NCI-H226 (cell line): ENCODE results near the gene PLCG1.
A peak's percentile ranks its signal among the peaks of the same experiment; 100 is the strongest.

ENCODE experiments used
- DNase-seq: peaks from one replicate; pipeline ENCODE4 v3.0.0-alpha.2; 2015

The PLCG1 gene

DNA sequence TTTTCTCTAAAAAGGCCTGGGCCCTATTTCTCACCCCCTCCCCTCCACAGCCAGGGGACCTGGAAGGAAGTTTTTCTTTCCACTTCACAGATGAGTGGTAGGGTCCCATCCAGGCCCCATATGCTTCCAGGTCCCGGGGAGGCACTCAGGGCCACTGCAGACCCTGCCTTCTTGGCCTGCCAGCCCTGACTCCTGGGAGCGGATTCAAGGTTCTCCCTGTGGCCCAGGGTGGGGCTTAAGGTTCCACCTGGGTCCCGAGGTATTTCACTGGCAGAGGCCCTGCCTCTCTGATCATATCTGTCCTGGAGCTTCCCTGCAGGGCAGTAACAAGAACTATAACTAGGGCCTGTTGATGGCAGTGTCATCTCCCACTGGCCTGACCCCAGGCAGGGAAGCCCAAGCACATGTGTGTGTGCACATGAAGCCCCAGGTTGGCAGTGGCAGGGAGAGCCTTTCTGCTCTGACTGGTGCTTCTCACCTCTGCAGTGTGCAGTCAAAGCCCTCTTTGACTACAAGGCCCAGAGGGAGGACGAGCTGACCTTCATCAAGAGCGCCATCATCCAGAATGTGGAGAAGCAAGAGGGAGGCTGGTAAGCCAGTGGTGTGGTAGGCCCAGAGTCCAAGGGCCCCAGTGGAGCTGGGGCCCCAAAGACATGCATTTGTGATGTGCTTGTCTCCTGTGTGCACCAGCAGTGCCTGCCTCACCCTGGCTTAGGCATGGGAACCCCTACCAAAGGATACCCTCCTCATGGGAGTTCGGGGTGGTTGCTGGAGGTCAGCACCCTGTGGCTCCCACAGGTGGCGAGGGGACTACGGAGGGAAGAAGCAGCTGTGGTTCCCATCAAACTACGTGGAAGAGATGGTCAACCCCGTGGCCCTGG is 31.2 kb downstream of the PLCG1 start:
- no peak for DNase-seq

DNA sequence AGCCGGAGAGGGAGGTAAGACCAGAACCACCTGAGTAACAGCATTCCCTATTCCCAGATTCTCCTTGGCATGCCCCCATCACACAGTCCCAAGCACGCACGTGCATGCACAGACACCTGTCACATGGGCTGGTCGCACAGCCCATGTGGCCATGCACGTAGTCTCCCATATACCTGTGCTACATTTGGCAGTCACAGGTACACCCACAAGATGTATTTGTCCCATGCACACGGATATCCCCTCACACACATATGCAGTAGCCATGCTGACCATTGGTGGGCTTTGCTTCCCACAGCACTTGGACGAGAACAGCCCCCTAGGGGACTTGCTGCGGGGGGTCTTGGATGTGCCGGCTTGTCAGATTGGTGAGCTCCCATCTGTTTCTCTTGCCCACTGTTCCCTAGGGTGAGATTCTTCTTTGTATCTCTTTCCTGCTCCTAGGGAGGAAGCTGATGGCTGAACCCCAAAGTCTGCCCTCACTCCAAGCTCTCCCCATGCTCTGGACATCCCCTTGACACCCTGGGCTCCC is 31.9 kb downstream of the PLCG1 start:
- DNase-seq: no peak

DNA sequence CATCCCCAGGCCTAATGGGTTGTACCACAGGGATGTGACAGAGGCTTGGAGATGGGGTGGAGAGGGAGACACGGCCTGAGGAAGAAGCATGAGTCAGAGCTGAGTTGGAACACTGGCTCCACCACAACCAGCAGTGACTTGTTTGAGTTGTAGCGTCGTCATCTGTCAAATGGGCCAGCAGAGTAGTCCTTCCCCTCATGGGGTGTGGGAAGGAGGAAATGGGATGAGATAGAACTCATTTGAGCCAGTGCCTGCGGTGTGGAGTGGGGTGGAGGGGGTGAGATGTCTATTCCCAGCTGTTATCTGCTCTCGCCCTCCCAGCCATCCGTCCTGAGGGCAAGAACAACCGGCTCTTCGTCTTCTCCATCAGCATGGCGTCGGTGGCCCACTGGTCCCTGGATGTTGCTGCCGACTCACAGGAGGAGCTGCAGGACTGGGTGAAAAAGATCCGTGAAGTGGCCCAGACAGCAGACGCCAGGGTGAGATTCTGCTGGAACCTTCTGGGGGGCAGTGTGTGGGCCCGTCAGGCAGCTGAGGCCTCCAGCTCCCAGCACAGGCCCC is 32.5 kb downstream of the PLCG1 start:
- no peak for DNase-seq

DNA sequence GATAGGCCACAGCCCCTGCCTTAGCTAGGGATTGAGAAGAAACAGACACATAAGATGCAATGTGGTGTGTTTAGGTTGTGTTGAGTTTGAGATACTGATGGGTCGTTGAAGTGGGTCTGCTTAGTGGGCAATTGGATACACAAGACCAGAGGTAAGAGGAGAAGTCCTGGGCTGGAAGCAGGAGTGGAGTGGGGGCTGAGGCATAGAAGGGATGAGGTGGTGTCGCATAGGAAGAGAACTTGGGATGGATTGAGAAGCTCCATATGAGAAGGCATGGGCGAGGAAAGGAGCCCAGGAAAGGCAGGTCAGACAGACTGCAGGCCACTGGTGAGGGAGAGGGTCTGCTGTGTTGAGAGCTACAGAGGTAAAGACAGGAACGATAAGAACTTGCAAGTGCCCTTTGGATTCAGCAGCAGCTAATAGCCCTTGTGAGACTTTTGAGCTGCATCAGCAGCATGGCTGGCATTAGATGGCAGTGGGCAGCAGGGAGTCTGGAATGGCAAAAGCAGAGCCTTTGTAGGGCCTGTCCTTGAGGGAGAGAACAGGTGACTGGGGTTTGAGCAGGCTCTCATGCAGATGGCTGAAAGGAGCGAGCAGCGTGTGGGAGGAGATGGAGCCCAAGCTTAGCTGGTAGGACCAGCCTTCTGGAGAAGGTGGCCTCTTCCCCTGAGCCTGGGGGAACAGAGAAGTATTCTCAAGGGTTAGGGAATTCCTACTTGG is 33.2 kb downstream of the PLCG1 start:
- no peak for DNase-seq

DNA sequence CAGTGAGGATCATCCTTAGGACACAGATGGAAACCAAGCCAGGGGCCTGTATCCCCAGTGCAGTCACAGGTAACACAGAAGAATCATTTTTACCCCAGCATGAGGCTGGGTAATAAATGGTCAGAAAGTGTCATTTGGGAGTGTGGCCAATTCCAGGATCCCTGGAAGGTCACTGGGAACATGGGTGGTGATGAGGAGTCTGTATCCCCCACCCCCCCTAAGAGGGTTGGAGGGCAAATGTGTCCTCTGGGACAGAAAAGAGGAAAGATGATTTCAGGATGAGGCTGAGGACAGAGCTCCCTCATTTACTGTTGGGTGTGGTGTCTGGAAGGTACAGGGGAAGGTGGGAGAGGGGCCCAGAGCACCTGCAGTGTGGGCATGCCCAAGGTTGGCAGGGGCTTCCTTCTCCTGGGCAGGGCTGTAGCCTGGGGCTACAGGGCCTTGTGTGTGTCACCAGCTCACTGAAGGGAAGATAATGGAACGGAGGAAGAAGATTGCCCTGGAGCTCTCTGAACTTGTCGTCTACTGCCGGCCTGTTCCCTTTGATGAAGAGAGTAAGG is 34.5 kb downstream of the PLCG1 start:
- no peak for DNase-seq

DNA sequence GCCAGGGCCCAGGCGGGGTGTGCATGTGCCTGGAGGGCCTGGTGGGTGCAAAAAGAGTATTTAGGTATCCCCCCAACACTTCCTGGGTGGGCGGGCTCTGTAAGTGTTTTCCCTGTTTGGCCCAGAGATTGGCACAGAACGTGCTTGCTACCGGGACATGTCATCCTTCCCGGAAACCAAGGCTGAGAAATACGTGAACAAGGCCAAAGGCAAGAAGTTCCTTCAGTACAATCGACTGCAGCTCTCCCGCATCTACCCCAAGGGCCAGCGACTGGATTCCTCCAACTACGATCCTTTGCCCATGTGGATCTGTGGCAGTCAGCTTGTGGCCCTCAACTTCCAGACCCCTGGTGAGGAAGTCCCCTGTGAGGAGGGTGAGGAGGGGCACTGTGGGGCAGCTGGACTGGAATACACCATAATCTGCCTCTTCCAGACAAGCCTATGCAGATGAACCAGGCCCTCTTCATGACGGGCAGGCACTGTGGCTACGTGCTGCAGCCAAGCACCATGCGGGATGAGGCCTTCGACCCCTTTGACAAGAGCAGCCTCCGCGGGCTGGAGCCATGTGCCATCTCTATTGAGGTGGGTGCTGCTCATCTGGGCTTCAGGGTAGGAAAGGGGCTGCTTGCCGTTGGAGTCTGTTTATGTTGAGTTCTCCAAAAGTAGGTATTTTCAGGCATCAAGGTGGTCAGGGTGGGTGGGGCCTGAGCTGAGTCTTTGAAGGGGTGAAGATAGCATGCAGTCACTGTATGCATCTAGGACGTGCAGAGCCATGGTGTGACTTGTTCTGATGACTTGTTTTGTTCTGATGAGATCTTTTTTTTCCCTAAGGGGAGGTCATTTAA is 35.2 kb downstream of the PLCG1 start:
- DNase-seq: no peak

DNA sequence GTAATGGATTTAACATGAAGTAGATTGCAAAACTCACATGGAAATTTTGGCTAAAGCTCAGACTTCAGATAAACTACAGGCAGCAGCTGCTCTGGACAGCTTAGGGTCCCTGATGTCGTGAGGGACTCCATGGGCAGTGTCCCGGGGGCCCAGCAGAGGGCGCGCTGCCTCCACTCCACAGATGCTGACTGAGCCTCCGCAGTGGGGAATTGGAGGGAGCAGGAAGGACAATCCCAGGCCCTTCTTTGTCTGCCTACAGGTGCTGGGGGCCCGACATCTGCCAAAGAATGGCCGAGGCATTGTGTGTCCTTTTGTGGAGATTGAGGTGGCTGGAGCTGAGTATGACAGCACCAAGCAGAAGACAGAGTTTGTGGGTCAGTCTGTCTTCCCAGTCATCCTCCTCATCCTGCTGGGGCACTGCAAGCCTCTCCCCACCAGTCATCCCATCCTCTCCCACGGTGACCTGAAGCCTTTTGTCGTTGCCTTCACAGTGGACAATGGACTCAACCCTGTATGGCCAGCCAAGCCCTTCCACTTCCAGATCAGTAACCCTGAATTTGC is 35.9 kb downstream of the PLCG1 start:
- DNase-seq: peak; percentile 18

DNA sequence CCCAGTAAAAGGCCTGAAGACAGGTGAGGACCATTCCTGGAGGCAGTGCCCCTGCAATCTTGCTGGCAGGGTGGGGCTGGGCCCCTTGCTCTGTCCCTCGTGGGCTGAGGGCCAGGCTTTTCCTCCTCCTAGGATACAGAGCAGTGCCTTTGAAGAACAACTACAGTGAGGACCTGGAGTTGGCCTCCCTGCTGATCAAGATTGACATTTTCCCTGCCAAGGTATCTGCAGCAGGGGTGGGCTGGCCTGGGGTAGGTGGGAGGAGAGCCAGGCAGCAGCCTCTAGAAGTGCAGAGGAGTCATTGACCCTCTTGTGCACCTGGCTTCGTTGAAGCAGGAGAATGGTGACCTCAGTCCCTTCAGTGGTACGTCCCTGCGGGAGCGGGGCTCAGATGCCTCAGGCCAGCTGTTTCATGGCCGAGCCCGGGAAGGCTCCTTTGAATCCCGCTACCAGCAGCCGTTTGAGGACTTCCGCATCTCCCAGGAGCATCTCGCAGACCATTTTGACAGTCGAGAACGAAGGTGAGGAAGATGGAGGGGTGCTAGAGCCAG is 36.5 kb downstream of the PLCG1 start:
- DNase-seq: no peak

DNA sequence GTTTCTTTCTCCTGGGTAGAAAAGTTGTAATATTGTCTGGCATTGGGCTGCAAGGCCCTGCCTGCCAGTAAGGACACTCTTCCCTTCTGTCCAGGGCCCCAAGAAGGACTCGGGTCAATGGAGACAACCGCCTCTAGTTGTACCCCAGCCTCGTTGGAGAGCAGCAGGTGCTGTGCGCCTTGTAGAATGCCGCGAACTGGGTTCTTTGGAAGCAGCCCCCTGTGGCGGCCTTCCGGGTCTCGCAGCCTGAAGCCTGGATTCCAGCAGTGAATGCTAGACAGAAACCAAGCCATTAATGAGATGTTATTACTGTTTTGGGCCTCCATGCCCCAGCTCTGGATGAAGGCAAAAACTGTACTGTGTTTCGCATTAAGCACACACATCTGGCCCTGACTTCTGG is 37.0 kb downstream of the PLCG1 start:
- DNase-seq: no peak

DNA sequence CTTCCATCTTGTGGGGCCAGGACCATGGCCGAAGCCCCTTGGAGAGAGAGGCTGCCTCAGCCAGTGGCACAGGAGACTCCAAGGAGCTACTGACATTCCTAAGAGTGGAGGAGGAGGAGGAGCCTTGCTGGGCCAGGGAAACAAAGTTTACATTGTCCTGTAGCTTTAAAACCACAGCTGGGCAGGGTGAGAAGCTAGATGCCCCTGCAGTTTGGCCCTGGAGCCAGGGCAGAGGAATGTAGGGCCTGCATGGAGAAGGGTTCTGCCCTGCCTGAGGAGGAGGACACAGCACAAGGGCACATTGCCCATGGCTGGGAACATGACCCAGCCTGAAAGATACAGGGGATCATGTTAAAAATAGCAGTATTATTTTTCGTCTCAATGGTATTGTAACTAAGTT is 37.4 kb downstream of the PLCG1 start:
- DNase-seq: peak; percentile 14

DNA sequence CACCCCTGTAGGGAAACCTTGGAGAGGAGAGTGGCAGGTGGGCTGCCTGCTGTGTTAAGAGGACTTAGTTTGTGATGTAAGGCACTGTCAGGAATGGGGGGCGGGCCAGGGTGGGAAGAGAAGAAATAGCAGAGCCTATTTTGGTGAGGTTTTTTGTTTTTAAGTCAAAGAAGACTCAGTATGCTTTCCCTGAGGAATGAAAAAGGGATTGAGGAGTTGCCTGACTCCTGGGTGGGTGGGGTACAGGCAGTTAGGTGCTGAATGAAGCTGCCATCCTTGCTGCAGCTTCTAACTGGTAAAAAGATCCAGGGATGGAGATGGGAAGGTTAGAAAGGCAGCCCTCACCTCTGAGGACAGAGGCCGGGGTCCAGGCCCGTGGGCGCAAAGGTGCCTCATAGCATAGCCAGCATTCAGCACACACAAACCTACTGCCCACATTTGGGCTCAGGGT is 37.9 kb downstream of the PLCG1 start:
- DNase-seq: no peak

DNA sequence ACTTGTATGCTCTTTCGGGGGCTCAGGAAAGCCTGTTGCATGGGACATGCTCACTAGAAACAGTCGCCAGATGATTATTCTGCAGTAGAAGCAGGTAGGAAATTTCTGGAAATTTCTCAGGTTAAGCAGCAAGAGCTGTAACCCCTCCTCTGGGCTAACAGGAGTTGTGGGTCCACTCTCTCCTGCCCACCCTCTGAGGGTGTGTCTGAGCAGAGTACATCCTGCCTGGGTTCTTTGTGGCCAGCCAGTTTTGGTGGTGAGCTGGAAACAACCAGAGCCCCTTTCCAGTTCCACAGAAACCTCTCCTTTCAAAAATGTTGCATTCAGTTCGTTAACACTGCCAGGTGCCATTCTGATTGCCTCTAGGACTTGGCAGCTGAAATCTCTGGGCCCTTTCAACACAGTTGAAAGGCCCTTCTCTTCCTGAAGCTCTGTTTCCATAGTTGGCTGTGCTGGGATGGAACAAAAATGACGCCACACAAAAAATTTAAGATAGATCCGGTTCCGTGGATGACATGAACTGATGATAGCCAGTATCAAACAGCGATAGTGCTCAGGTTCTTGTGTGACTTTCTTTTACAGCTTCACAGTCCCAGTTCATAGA is 38.5 kb downstream of the PLCG1 start:
- DNase-seq: no peak

DNA sequence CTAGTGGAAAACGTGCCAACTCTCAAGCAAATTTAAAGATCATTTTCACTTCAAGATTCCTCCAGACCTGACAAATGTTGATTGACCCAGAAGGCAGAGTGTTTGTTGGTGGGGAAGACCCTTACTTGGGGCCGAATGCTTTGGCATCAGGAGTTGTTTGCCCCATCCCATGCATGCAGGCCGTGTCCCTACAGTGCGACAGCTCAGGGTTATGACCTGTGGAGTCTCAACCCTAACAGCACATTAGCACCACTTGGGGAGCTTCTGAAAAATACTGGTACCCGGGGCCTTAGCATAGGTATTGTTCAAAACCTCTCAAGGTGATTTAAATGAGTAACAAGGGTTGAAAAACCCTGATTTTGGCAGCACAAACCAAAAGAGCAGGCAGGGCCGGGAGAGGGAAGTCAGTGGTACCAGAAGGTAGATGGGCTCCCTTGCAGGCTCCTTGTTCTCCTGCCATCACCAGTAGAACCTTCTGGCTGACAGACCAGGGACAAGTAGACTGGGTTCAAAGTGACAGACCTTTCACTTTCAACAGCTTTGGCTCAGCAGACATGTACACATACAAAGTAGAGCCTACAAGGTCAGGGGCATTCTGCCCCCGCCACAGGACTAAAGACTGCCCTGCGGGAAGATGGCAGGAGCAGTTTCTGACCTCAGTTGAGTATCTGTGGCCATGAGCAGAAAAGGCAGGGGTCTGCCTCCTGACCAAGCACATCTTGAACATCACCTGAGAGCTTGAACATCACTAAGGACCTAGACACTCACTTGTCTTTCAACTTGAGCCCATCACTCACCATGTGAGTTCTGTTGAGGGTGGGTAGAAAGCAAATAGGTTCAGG is 39.6 kb downstream of the PLCG1 start:
- no peak for DNase-seq

DNA sequence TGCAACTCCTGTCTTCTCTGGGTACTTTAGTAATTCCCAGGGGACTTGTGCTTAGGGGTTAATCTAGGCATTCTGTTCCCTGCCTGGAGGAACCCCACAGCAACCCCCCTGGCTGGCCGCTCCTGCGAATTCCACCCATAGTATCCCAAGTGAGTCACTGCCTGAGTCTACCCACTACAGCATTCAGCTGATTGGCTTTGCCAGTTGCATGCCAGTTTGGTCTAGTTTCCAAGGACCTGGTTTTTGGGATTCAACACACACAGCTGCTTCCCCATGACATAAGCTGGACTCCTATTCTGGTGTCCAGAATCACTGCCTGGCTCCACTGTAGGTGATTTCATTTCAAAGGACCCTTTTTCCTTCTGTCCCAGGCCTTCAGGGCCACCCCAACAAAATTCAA is 40.3 kb downstream of the PLCG1 start:
- DNase-seq: peak; percentile 95

DNA sequence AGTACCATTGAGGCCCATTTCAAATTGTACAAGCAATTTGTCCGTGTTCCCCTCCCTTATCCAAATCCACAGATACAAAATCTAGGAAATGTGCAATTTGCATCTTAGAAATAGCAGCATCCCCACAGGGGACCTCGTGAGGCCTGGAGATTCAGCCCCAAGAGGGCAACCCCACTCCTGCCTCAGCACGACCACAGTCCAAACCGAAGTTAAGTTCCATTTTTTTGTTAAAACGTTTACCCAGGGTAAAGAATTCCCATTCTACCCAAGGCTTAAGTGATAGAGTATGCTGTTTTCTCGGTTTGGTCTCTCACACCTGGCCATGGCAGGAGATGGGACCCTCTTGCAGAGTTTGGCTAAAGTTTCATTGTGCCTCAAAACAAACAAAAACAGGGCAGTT is 41.2 kb downstream of the PLCG1 start:
- no peak for DNase-seq

DNA sequence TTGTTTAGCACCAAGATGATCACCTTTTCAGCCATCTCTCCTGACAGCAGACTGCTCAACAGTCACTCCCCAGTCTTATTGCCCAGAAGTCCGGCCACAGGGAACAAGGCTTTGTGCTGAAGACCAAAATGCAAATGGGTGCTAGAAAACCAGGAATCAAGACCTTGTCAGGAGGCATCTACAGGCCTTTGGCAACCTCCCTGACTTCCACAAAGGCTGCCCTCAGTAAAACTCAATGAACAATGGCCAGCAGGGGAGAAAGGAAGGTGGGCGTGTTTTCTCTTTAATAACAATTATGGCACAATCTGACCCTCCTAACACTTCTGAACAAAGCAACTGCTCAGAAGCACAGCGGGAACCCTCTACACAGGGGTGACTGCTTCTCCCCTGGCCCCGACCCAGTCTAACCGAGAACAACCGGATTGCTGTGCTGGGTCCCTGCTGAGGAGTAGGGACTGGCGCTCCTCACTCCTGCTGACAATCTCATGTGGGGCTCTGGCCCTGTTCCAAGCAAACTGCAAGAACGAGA is 41.6 kb downstream of the PLCG1 start:
- no peak for DNase-seq

DNA sequence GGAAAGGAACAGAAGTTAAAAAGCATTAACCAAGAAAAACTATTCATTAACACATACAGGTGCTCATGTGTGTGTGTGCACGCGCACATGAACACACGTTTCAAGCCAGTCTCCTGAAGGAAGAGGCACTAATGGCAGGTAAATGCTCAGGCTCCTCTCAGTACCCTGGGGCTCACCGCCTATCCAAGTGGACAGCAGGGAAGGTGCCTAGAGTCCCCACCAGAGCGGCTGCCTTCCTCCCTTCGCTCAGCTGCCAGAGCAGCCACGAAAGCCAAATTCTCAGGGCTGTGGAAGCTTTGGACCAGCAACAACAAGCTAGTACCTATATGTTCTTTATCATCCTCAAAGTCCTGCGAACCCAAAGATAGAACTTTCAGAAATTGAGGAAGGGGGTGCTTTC is 42.6 kb downstream of the PLCG1 start:
- no peak for DNase-seq

DNA sequence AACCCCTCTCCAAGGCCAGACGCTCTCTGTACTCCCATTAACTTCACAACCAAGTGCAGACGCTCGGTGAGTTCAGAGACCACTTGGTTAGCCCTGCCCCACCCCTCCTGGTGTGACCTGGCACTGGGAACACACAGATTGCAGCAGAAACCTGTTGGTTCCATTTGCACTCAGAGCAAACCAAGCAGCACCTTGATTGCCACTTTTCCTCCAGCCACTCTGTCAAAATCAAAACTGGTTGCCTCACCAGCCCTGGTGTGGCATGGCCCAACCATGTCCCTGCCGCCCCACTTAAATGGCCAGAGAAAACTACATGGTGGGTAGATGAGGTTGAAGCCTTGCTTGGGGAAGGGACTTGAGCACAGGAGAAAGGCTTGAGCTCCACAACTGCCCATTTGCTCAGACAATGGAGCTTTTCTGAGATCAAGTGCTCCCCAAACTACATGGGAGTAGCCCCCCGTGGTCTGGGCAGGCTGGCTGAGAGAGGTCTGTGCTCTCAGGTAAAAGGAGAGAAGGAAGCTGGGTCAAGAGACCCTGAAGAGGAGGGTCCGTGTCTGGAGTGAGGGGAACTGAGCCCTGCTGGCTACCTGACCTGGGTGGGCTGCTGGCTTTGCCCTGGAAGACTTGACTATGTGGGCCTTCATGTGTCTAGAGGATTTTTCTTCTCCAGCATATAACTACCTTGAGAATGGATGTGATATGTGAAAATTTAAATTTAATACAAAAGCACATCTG is 43.4 kb downstream of the PLCG1 start:
- DNase-seq: no peak

DNA sequence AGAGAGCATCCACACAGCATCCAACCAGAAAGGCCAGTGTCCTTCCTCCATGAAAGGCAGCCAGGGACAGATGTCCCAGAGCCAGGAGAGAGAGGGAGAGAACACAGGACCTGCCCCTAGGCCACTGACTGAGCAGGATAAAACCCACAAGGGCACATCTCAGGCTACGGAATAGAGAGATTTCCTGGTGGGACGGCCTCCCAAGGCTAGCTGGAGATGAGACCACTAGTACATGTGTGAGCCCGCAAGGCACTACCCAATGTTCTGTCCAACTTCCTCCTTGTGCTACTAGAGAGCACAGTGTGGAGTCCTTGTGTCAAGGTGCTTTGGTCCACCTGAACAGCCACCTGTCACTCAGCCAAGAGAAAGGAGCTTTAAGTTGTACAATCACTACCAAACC is 44.2 kb downstream of the PLCG1 start:
- DNase-seq: no peak
